PC-3 (cell line): ENCODE data around the gene PIK3R3. TPM values are rescaled to one million over a fixed set of nuclear protein-coding genes. Genes with fewer than 3 reads are reported as not detected.

ENCODE experiments used
- ATAC-seq: fragments of 200-7000 bp; cut with Tn5 transposase; 2 replicates; pipeline ENCODE4 v1.9.1; 2020; ENCODE audit warnings: mild to moderate bottlenecking, moderate library complexity
- BruUV-seq: library from RNA; stranded (reverse); fragments of 400-500 nt; replicated peaks from 2 replicates; lab custom pipeline; 2021; lab: Mats Ljungman, UMichigan
- CTCF ChIA-PET: fragments of 300-600 bp; sonication (Branson Sonifier 250); formaldehyde crosslinking; loops from one replicate; lab custom pipeline; 2022; ENCODE audit warnings: antibody characterized with exemption; lab: Charles Lee
- POLR2A ChIA-PET: fragments of 300-600 bp; sonication (Branson Sonifier 250); formaldehyde crosslinking; loops from one replicate; lab custom pipeline; 2022; ENCODE audit warnings: antibody characterized with exemption; ENCODE audit not compliant: unreplicated experiment; lab: Charles Lee
- DNase-seq: peaks from one replicate; pipeline ENCODE4 v3.0.0-alpha.2; 2015
- H2AFZ ChIP-seq: fragments of 300-600 bp; sonication (generic); 2 replicates; pipeline ENCODE4 v1.6.0; 2016; ENCODE audit warnings: antibody characterized with exemption, low read length
- H3F3A ChIP-seq: fragments of 300-600 bp; sonication (generic); one replicate; pipeline ENCODE4 v1.6.0; 2017; ENCODE audit warnings: antibody characterized with exemption, low read length, control low read depth, mild to moderate bottlenecking; ENCODE audit not compliant: unreplicated experiment
- H3K27ac ChIP-seq: fragments of 300-600 bp; sonication (generic); 2 replicates; pipeline ENCODE4 v1.5.1; 2016; ENCODE audit warnings: mild to moderate bottlenecking, low read length
- H3K27me3 ChIP-seq: fragments of 300-600 bp; sonication (generic); 2 replicates; pipeline ENCODE4 v1.6.1; 2016; ENCODE audit warnings: low read length, mixed read lengths
- H3K36me3 ChIP-seq: fragments of 300-600 bp; sonication (generic); 2 replicates; pipeline ENCODE4 v1.6.1; 2016; ENCODE audit warnings: low read depth, mixed run types, low read length, mixed read lengths
- H3K4me1 ChIP-seq: fragments of 300-600 bp; sonication (generic); 2 replicates; pipeline ENCODE4 v1.5.1; 2016; ENCODE audit warnings: low read length; ENCODE audit not compliant: insufficient read depth
- H3K4me2 ChIP-seq: fragments of 300-600 bp; sonication (generic); 2 replicates; pipeline ENCODE4 v1.6.0; 2016; ENCODE audit warnings: low read length
- H3K4me3 ChIP-seq: fragments of 300-600 bp; sonication (generic); 2 replicates; pipeline ENCODE4 v1.5.1; 2016; ENCODE audit warnings: mild to moderate bottlenecking, low read length, mixed read lengths
- H3K79me2 ChIP-seq: fragments of 300-600 bp; sonication (generic); 2 replicates; pipeline ENCODE4 v1.6.1; 2017; ENCODE audit warnings: low read length, mixed read lengths
- H3K9ac ChIP-seq: fragments of 300-600 bp; sonication (generic); 2 replicates; pipeline ENCODE4 v1.6.0; 2016; ENCODE audit warnings: mild to moderate bottlenecking, low read length
- H3K9me2 ChIP-seq: fragments of 300-600 bp; sonication (generic); replicated peaks from 2 replicates; pipeline ENCODE4 v1.6.1; 2016; ENCODE audit warnings: mixed run types, low read length, mixed read lengths
- H3K9me3 ChIP-seq: fragments of 300-600 bp; sonication (generic); 2 replicates; pipeline ENCODE4 v1.6.1; 2016; ENCODE audit warnings: low read length, mixed read lengths
- H4K20me1 ChIP-seq: fragments of 300-600 bp; sonication (generic); 2 replicates; pipeline ENCODE4 v1.6.1; 2016; ENCODE audit warnings: low read length, mixed read lengths
- EZH2 ChIP-seq: fragments of 300-600 bp; sonication (generic); IDR thresholded peaks from one replicate; pipeline ENCODE4 v1.6.1; 2017; ENCODE audit warnings: antibody characterized with exemption, mild to moderate bottlenecking, low read length; ENCODE audit not compliant: unreplicated experiment
- EZH2phosphoT487 ChIP-seq: fragments of 300-600 bp; sonication (generic); IDR thresholded peaks from 2 replicates; pipeline ENCODE4 v1.6.1; 2018; ENCODE audit warnings: mild to moderate bottlenecking, antibody characterized with exemption, low read length, borderline replicate concordance
- intact Hi-C: fragments of 100-400 bp; cut with micrococcal nuclease; formaldehyde crosslinking; loops from 2 replicates; pipeline ENCODE4 v1.9.0; 2023
- total RNA-seq: library from RNA; depleted of rRNA; stranded (reverse); fragments of >200 nt; gene quantifications from 2 replicates; pipeline ENCODE4 v1.2.3, GENCODE V29; 2014
- TF ChIP-seq, protein P1 (sequence below): fragments of 300-600 bp; sonication (generic); conservative IDR thresholded peaks from 2 replicates; pipeline ENCODE4 v1.5.1; 2017; ENCODE audit warnings: antibody characterized with exemption, low read depth, mild to moderate bottlenecking, low read length

PIK3R3 gene
- total RNA-seq, 1 experiment from 2014 or later, result 17.7 TPM

DNA sequence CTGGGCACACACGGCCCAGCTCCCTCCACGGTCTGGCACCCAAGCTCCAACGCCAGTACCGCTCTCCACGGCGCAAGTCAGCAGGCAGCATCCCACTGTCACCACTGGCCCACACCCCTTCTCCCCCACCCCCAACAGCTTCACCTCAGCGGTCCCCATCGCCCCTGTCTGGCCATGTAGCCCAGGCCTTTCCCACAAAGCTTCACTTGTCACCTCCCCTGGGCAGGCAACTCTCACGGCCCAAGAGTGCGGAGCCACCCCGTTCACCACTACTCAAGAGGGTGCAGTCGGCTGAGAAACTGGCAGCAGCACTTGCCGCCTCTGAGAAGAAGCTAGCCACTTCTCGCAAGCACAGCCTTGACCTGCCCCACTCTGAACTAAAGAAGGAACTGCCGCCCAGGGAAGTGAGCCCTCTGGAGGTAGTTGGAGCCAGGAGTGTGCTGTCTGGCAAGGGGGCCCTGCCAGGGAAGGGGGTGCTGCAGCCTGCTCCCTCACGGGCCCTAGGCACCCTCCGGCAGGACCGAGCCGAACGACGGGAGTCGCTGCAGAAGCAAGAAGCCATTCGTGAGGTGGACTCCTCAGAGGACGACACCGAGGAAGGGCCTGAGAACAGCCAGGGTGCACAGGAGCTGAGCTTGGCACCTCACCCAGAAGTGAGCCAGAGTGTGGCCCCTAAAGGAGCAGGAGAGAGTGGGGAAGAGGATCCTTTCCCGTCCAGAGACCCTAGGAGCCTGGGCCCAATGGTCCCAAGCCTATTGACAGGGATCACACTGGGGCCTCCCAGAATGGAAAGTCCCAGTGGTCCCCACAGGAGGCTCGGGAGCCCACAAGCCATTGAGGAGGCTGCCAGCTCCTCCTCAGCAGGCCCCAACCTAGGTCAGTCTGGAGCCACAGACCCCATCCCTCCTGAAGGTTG, 97.6 kb downstream of the PIK3R3 start:
- TF ChIP-seq, protein P1, sequence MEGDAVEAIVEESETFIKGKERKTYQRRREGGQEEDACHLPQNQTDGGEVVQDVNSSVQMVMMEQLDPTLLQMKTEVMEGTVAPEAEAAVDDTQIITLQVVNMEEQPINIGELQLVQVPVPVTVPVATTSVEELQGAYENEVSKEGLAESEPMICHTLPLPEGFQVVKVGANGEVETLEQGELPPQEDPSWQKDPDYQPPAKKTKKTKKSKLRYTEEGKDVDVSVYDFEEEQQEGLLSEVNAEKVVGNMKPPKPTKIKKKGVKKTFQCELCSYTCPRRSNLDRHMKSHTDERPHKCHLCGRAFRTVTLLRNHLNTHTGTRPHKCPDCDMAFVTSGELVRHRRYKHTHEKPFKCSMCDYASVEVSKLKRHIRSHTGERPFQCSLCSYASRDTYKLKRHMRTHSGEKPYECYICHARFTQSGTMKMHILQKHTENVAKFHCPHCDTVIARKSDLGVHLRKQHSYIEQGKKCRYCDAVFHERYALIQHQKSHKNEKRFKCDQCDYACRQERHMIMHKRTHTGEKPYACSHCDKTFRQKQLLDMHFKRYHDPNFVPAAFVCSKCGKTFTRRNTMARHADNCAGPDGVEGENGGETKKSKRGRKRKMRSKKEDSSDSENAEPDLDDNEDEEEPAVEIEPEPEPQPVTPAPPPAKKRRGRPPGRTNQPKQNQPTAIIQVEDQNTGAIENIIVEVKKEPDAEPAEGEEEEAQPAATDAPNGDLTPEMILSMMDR, result no peak
- TF ChIP-seq EZH2, result no peak
- TF ChIP-seq EZH2phosphoT487, result no peak
- ChIA-PET CTCF (interaction anchor here (0.5 to 0.6 kb wide), 2 partner anchors 144 to 264 kb away, joined by 3 to 4 read pairs; no protein-coding TSS in a partner anchor), POLR2A (no interaction called here)
- no peak overlapping the region for H3K27ac ChIP-seq
- H3K27me3 ChIP-seq, result no peaks in the 10 kb centered on the region
- H3K9ac ChIP-seq, result no peak overlapping the region
- BruUV-seq, result TSS peak; percentile 10
- H3K79me2 ChIP-seq, result no peaks in the 10 kb centered on the region
- intact Hi-C loops, result no loop called here
- H4K20me1 ChIP-seq, result no peaks in the 10 kb centered on the region
- DNase-seq, result no peak
- no peaks in the 10 kb centered on the region for H3K36me3 ChIP-seq
- no peaks in the 10 kb centered on the region for H3K9me3 ChIP-seq
- H3K9me2 ChIP-seq, result no peaks in the 10 kb centered on the region
- H3K4me2 ChIP-seq, result no peak overlapping the region
- H3F3A ChIP-seq, result no peaks in the 10 kb centered on the region
- no peak overlapping the region for H2AFZ ChIP-seq
- ATAC-seq, result no peak
- H3K4me1 ChIP-seq, result peaks cover 8% of the 10 kb centered on the region
- no peak overlapping the region for H3K4me3 ChIP-seq

DNA sequence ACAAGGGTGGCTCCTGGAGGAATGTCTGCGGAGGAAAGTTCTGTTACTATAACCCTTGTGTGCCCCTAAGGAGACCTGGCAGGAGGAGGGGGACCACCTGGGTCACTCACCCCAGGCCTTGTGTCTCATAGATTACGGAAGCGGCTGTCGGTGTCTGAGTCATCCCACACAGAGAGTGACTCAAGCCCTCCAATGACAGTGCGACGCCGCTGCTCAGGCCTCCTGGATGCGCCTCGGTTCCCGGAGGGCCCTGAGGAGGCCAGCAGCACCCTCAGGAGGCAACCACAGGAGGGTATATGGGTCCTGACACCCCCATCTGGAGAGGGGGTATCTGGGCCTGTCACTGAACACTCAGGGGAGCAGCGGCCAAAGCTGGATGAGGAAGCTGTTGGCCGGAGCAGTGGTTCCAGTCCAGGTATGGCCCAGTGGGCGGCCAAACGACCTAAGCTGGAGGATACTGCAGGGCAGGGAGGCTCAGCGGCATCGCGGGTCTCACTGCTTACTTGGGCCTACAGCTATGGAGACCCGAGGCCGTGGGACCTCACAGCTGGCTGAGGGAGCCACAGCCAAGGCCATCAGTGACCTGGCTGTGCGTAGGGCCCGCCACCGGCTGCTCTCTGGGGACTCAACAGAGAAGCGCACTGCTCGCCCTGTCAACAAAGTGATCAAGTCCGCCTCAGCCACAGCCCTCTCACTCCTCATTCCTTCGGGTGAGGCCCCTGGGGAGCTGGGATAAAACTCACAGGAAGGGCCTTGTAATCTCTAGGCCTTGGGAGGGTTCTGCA, 101.4 kb downstream of the PIK3R3 start:
- ChIA-PET POLR2A (no interaction called here), CTCF (interaction anchor here (0.6 kb wide), 1 partner anchor 170 kb away, joined by 3 read pairs; no protein-coding TSS in a partner anchor)
- Histone ChIP-seq H3K79me2 (no peaks in the 10 kb centered on the region), H3K27ac (no peak overlapping the region), H3K9ac (no peak overlapping the region), H3K4me2 (no peak overlapping the region), H4K20me1 (no peaks in the 10 kb centered on the region), H3F3A (no peaks in the 10 kb centered on the region), H3K4me1 (no peaks in the 10 kb centered on the region), H3K36me3 (no peaks in the 10 kb centered on the region), H3K9me3 (no peaks in the 10 kb centered on the region), H3K9me2 (no peaks in the 10 kb centered on the region), H2AFZ (no peak overlapping the region), H3K27me3 (no peaks in the 10 kb centered on the region), H3K4me3 (no peak overlapping the region)
- no TSS peak for BruUV-seq
- no peak for TF ChIP-seq EZH2phosphoT487
- TF ChIP-seq, protein P1, result no peak
- intact Hi-C loops, result no loop called here
- DNase-seq (no peak), ATAC-seq (no peak)
